ENCODE data around the gene YES1.

YES1 gene

GRCh38 chr18:678482-679182 lies 133.4 kb downstream of the YES1 start:
- no peak for FAIRE-seq
- no peak for DNase-seq (ENCODE audit: insufficient read length, low spot score)
- TF ChIP-seq, protein P1, sequence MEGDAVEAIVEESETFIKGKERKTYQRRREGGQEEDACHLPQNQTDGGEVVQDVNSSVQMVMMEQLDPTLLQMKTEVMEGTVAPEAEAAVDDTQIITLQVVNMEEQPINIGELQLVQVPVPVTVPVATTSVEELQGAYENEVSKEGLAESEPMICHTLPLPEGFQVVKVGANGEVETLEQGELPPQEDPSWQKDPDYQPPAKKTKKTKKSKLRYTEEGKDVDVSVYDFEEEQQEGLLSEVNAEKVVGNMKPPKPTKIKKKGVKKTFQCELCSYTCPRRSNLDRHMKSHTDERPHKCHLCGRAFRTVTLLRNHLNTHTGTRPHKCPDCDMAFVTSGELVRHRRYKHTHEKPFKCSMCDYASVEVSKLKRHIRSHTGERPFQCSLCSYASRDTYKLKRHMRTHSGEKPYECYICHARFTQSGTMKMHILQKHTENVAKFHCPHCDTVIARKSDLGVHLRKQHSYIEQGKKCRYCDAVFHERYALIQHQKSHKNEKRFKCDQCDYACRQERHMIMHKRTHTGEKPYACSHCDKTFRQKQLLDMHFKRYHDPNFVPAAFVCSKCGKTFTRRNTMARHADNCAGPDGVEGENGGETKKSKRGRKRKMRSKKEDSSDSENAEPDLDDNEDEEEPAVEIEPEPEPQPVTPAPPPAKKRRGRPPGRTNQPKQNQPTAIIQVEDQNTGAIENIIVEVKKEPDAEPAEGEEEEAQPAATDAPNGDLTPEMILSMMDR (IDR thresholded peaks at IDR 0.05; ENCODE audit: insufficient read depth, missing control alignments): no peak

- FAIRE-seq: no peak
- DNase-seq (ENCODE audit: insufficient read length, low spot score): no peak
- TF ChIP-seq, protein P1 (IDR thresholded peaks at IDR 0.05; ENCODE audit: insufficient read depth, missing control alignments): no peak
Observed at GRCh38 chr18:677951-678381, 134.1 kb downstream of the YES1 start.

- no peak for DNase-seq (ENCODE audit: insufficient read length, low spot score)
- no peak for FAIRE-seq
- TF ChIP-seq, protein P1 (IDR thresholded peaks at IDR 0.05; ENCODE audit: insufficient read depth, missing control alignments): no peak
Observed at GRCh38 chr18:677145-677544, 134.9 kb downstream of the YES1 start.

DNA sequence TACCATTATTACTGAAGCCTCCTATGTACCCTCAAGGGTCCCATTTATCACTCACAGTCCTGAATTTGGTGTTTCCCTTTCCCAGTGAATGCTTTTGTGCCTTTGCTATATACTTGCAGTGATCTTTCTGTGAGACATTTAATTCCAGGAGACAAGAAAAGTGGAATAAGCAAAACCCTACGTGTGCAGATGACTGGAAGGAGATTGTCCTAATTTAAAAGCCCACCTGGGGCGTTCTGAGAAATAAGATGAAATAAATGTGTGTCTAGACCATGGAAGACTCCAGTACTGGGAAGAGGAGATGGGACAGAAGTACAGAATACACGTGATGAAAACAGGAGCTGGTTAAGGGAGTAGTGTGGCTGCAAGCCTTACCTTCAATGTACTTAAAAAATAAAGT lies 135.3 kb downstream of the YES1 start:
- DNase-seq (ENCODE audit: insufficient read length, low spot score): no peak
- TF ChIP-seq, protein P1 (IDR thresholded peaks at IDR 0.05; ENCODE audit: insufficient read depth, missing control alignments): no peak
- no peak for FAIRE-seq

GRCh38 chr18:676069-676468 lies 136.0 kb downstream of the YES1 start:
- DNase-seq (ENCODE audit: insufficient read length, low spot score) (no peak), FAIRE-seq (no peak)
- TF ChIP-seq, protein P1 (IDR thresholded peaks at IDR 0.05; ENCODE audit: insufficient read depth, missing control alignments): no peak

GRCh38 chr18:675307-675706 lies 136.7 kb downstream of the YES1 start:
- no peak for DNase-seq (ENCODE audit: insufficient read length, low spot score)
- TF ChIP-seq, protein P1 (IDR thresholded peaks at IDR 0.05; ENCODE audit: insufficient read depth, missing control alignments): no peak
- FAIRE-seq: no peak

DNA sequence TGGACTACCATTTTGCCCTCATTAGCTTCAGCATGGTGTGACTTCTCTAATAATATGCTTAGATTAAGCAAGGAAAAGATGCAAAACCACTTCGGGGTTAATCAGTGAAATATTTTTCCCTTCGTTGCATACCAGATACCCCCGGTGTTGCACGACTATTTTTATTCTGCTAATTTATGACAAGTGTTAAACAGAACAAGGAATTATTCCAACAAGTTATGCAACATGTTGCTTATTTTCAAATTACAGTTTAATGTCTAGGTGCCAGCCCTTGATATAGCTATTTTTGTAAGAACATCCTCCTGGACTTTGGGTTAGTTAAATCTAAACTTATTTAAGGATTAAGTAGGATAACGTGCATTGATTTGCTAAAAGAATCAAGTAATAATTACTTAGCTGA lies 138.3 kb downstream of the YES1 start:
- DNase-seq (ENCODE audit: insufficient read length, low spot score) (no peak), FAIRE-seq (peak; percentile 51)
- TF ChIP-seq, protein P1 (IDR thresholded peaks at IDR 0.05; ENCODE audit: insufficient read depth, missing control alignments): no peak

Data from D721Med (cell line).